T-helper 2 cell treated with Interferon-gamma antibody and Interleukin-4, amounts not matched to agents 5 μg/mL and 100 μg/mL, for 36 hours (primary cell): ENCODE data around the gene PGR.

Experiments
- DNase-seq: peaks from one replicate; pipeline ENCODE4 v3.0.0; 2021; ENCODE audit warnings: low spot score
- H3K27ac Mint-ChIP-seq: one replicate; pipeline ENCODE4 v1.8.0; 2021; ENCODE audit warnings: mild to moderate bottlenecking, mixed read lengths
- H3K27me3 Mint-ChIP-seq: one replicate; pipeline ENCODE4 v1.8.0; 2021; ENCODE audit warnings: low read depth, mixed read lengths
- H3K36me3 Mint-ChIP-seq: one replicate; pipeline ENCODE4 v1.8.0; 2021; ENCODE audit warnings: low read depth, mixed read lengths
- H3K4me1 Mint-ChIP-seq: one replicate; pipeline ENCODE4 v1.8.0; 2021; ENCODE audit warnings: low read depth, mixed read lengths
- H3K4me3 Mint-ChIP-seq: one replicate; pipeline ENCODE4 v1.8.0; 2022; ENCODE audit warnings: mild to moderate bottlenecking, moderate library complexity, mixed read lengths
- H3K9me3 Mint-ChIP-seq: one replicate; pipeline ENCODE4 v1.8.0; 2021; ENCODE audit warnings: mixed read lengths

Gene PGR

DNA sequence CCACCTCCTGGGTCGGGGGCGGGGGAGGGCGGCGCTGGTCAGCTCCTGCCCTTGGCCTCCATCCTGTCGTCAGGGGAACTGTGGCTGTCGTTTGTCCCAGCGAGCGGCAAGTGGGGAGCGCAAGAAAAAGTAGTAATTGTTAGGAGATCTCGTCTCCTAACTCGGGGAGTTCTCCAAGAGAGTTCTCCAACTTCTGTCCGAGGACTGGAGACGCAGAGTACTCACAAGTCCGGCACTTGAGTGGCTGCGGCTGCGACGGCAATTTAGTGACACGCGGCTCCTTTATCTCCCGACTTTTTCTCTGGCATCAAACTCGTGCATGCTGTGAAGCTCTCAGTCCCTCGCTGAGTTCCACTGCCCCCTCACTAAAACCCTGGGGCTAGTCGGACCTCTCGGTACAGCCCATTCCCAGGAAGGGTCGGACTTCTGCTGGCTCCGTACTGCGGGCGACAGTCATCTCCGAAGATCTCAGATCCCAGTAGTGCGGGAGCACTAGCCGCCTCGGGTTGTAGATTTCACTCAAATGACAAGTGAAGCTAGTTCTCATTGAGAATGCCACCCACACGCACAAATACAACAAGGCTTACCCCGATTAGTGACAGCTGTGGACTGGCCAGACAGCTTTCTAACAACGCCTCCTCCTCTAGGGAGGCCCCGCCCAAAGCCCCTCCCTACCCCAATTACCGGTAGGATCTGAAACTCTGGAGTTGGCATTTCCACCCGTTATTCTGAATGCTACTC, at the start of gene PGR:
TSS of gene PGR (minus strand) at position 611 of the 741 bp plus-strand sequence. CDS start 743 bp downstream, outside the sequence.
- Mint-ChIP-seq H3K4me1 (no peaks in the 10 kb centered on the region), H3K27me3 (peaks cover 29% of the 10 kb centered on the region), H3K9me3 (no peaks in the 10 kb centered on the region), H3K27ac (no peak within 1 kb of the TSS), H3K36me3 (no peaks in the 10 kb centered on the region), H3K4me3 (no peak within 1 kb of the TSS)
- no peak for DNase-seq

- Mint-ChIP-seq H3K27me3 (no peaks in the 10 kb centered on the region), H3K9me3 (peaks cover 7% of the 10 kb centered on the region), H3K36me3 (no peaks in the 10 kb centered on the region), H3K4me1 (no peaks in the 10 kb centered on the region), H3K4me3 (no peak overlapping the region), H3K27ac (no peak overlapping the region)
- no peak for DNase-seq
These were observed 46.8 kb upstream of the PGR start for GRCh38 chr11:101176381-101176780.

DNA sequence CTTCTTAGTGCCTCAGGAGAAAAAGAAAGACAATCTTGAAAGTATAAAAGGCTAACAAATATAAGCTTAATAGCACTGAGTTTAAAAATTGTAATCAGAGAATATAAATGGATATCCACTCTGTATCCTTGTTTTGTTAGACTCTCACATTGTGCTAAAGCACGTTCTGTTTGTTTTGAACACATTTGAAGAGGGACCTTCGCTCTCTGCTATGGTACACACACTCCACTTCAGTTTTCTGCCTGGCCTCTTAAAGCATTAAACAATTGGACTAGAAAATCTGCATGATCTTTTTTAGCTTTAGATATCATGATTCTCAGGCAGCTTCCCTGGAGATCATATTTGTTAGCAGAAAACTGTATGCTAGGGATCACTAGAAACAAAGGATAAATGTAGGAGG, 40.3 kb upstream of the PGR start:
- peaks cover 22% of the 10 kb centered on the region for H3K9me3 Mint-ChIP-seq
- no peaks in the 10 kb centered on the region for H3K27me3 Mint-ChIP-seq

GRCh38 chr11:101166038-101166437, 36.4 kb upstream of the PGR start:
- H3K4me1 Mint-ChIP-seq = no peaks in the 10 kb centered on the region
- H3K36me3 Mint-ChIP-seq = no peaks in the 10 kb centered on the region
- peaks cover 31% of the 10 kb centered on the region for H3K9me3 Mint-ChIP-seq
- H3K4me3 Mint-ChIP-seq = no peak overlapping the region
- H3K27ac Mint-ChIP-seq = no peak overlapping the region
- H3K27me3 Mint-ChIP-seq = no peaks in the 10 kb centered on the region
- no peak for DNase-seq

More for the DNA sequence above, 40.3 kb upstream of the PGR start:
- Mint-ChIP-seq H3K4me3 (no peak overlapping the region), H3K27ac (no peak overlapping the region), H3K36me3 (no peaks in the 10 kb centered on the region), H3K4me1 (no peaks in the 10 kb centered on the region)
- DNase-seq = no peak

GRCh38 chr11:101158119-101158518, 28.5 kb upstream of the PGR start:
- H3K4me1 Mint-ChIP-seq = no peaks in the 10 kb centered on the region
- H3K27me3 Mint-ChIP-seq = no peaks in the 10 kb centered on the region
- H3K36me3 Mint-ChIP-seq = no peaks in the 10 kb centered on the region
- H3K9me3 Mint-ChIP-seq = peaks cover 40% of the 10 kb centered on the region
- H3K27ac Mint-ChIP-seq = no peak overlapping the region
- no peak for DNase-seq
- no peak overlapping the region for H3K4me3 Mint-ChIP-seq

- DNase-seq = no peak
- Mint-ChIP-seq H3K36me3 (no peaks in the 10 kb centered on the region), H3K4me1 (no peaks in the 10 kb centered on the region), H3K4me3 (no peak overlapping the region), H3K27me3 (no peaks in the 10 kb centered on the region), H3K27ac (no peak overlapping the region), H3K9me3 (no peaks in the 10 kb centered on the region)
These were observed 8.8 kb upstream of the PGR start for GRCh38 chr11:101138245-101138930.

DNA sequence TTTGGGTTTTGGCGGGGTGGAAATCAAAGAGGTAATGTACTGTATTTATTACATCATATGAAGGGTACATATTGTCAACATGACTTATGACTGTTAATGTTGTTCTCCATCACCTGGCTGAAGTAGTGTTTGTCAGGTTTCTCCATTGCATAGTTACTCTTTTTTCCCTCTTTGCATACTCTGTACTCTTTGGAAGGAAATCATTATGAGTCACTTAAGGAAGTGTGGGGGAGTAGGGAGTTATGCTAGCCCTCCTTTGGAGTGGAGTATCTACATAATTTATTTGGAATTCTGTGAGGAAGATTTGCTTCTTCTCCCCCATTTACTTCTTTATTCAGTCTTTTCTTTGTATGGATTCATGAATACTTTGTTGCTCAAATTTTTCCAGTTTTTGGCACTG, 3.6 kb upstream of the PGR start:
- Mint-ChIP-seq H3K27me3 (peaks cover 19% of the 10 kb centered on the region), H3K36me3 (no peaks in the 10 kb centered on the region), H3K9me3 (no peaks in the 10 kb centered on the region), H3K27ac (no peak overlapping the region), H3K4me1 (no peaks in the 10 kb centered on the region), H3K4me3 (no peak overlapping the region)
- no peak for DNase-seq

DNA sequence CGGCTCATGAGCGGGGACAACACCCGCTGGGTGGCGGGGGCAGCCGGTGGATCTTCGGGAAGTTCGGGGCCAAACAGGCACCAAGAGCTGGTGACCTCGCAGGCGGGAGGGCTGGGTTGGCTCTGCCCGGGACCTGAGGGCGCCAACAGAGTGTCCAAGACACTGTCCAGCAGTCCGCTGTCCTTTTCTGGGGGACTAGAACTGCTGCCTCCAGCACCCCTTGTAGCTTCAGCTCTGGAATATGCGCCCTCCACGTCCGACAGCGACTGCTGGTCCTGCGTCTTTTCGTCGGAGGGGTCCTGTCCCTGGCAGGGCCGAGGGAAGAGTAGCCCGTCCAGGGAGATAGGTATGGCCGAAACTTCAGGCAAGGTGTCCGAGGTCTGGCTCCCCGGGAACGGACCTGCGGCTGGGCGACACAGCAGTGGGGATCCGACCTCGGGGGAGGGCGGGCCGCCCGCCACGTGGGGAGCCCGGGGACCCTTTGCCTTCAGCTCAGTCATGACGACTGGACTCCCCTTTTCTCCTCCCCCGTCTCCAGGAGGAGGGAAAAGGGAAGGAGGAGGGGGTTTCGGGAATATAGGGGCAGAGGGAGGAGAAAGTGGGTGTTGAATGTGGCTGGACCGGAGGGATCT, 926 bp downstream of the PGR start:
- Mint-ChIP-seq H3K4me1 (no peaks in the 10 kb centered on the region), H3K4me3 (no peak overlapping the region), H3K27ac (no peak overlapping the region), H3K36me3 (no peaks in the 10 kb centered on the region), H3K9me3 (no peaks in the 10 kb centered on the region), H3K27me3 (peaks cover 29% of the 10 kb centered on the region)
- no peak for DNase-seq

GRCh38 chr11:101127699-101128570, 1.7 kb downstream of the PGR start:
- Mint-ChIP-seq H3K27me3 (peaks cover 29% of the 10 kb centered on the region), H3K4me3 (no peak overlapping the region), H3K36me3 (no peaks in the 10 kb centered on the region), H3K9me3 (no peaks in the 10 kb centered on the region), H3K27ac (no peak overlapping the region), H3K4me1 (no peaks in the 10 kb centered on the region)
- DNase-seq = no peak

DNA sequence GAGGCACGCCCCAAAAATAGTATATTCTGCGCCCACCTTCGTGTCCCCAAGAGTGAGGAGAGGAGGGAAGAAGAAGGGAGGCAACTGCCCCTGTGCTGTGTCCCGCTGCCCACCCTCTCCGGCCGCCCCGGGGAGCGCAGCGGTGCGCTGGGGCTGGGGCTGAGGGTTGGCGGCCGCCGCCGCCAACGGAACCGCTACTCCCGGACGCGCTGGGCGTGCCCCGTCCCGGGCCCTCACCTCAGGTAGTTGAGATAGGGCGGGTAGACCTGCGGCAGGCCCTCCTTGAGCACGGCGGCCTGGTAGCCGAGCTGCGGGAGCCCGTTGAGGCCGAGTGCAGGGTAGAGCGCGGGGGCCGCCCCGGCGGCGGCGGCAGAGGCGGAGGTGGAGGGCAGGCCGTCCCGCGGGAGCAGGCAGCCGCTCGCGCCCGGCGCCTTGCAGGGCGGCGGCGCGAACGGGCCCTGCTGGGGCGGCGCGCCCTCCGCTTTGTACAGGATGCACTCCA, 2.4 kb downstream of the PGR start:
- Mint-ChIP-seq H3K27ac (no peak overlapping the region), H3K36me3 (no peaks in the 10 kb centered on the region), H3K9me3 (no peaks in the 10 kb centered on the region), H3K4me3 (peak overlapping the region; percentile 29), H3K4me1 (no peaks in the 10 kb centered on the region), H3K27me3 (peaks cover 29% of the 10 kb centered on the region)
- no peak for DNase-seq

DNA sequence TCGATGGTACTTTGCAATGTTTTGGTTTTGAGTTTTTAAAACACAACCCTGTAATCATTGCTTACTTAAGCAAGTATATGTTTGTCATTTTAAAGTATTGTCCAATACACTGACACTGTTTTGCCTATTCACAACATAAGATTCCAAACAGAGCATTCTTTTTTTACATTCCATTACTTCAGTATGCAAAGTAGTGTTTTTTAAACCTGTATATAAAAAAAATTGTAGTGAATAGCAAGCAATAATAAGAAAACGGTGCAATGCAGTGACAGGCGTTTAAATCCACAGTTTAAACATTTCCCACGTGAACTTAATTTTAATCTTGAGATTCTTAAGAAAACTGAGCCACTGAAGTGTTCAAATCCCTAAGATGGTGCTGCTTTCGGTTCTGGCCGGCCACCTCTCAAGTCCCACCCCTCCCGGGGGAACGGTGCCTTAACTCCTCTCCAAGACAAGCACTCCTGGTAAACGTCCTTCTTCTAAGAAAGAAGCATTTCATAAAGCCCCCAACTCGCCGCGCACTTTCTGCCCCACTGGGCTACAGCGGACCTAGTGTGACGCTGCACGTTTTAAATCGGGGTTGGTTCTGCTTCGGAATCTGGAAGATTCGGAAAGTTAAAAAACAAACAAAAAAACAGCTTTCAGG, 2.9 kb downstream of the PGR start:
- no peaks in the 10 kb centered on the region for H3K9me3 Mint-ChIP-seq
- no peaks in the 10 kb centered on the region for H3K36me3 Mint-ChIP-seq
- no peaks in the 10 kb centered on the region for H3K4me1 Mint-ChIP-seq
- H3K4me3 Mint-ChIP-seq = peak overlapping the region; percentile 29
- H3K27me3 Mint-ChIP-seq = peaks cover 29% of the 10 kb centered on the region
- H3K27ac Mint-ChIP-seq = no peak overlapping the region
- DNase-seq = no peak

- no peak overlapping the region for H3K4me3 Mint-ChIP-seq
- H3K9me3 Mint-ChIP-seq = no peaks in the 10 kb centered on the region
- no peak overlapping the region for H3K27ac Mint-ChIP-seq
- H3K27me3 Mint-ChIP-seq = no peaks in the 10 kb centered on the region
- no peak for DNase-seq
- no peaks in the 10 kb centered on the region for H3K4me1 Mint-ChIP-seq
- H3K36me3 Mint-ChIP-seq = no peaks in the 10 kb centered on the region
These were observed 13.9 kb downstream of the PGR start for GRCh38 chr11:101115671-101116160.

GRCh38 chr11:101113540-101113939, 16.1 kb downstream of the PGR start:
- no peak for DNase-seq
- H3K9me3 Mint-ChIP-seq = peaks cover 4% of the 10 kb centered on the region
- H3K4me1 Mint-ChIP-seq = no peaks in the 10 kb centered on the region
- no peak overlapping the region for H3K4me3 Mint-ChIP-seq
- H3K27me3 Mint-ChIP-seq = no peaks in the 10 kb centered on the region
- H3K27ac Mint-ChIP-seq = no peak overlapping the region
- no peaks in the 10 kb centered on the region for H3K36me3 Mint-ChIP-seq
